GM12878 (cell line): ENCODE results near the gene ANK3. TPM values are rescaled to one million over a fixed set of nuclear protein-coding genes. Genes with fewer than 3 reads are reported as not detected.
A peak's percentile ranks its signal among the peaks of the same experiment; 100 is the strongest.

ENCODE experiments used
- ATAC-seq: fragments of 200-7000 bp; cut with Tn5 transposase; 3 replicates; pipeline ENCODE4 v1.9.1; 2020; ENCODE audit warnings: mild to moderate bottlenecking, moderate library complexity
- BruUV-seq: library from RNA; stranded (reverse); fragments of 400-500 nt; replicated peaks from 2 replicates; lab custom pipeline; 2021; lab: Mats Ljungman, UMichigan
- CTCF ChIA-PET: fragments of 300-600 bp; sonication (Branson Sonifier 250); formaldehyde crosslinking; extraction: SDS; loops from one replicate; lab custom pipeline; 2021; ENCODE audit warnings: inconsistent platforms; lab: Yijun Ruan, JAX
- POLR2A ChIA-PET: fragments of 350-600 bp; formaldehyde crosslinking; extraction: SDS; loops from one replicate; lab custom pipeline; 2021; ENCODE audit warnings: inconsistent platforms; lab: Charles Lee
- RAD21 ChIA-PET: fragments of 300-600 bp; sonication (Branson Sonifier 250); formaldehyde crosslinking; loops from one replicate; lab custom pipeline; 2023; ENCODE audit warnings: antibody characterized with exemption; ENCODE audit not compliant: unreplicated experiment; lab: Charles Lee
- SMC1A ChIA-PET: fragments of 300-600 bp; sonication (Branson Sonifier 250); formaldehyde crosslinking; loops from one replicate; lab custom pipeline; 2023; ENCODE audit not compliant: unreplicated experiment, uncharacterized antibody; lab: Charles Lee
- DNase-seq: peaks from one replicate; pipeline ENCODE4 v3.0.0-alpha.2; 2011; ENCODE audit warnings: low read depth, low spot score
- FAIRE-seq: peaks from 3 replicates; lab custom pipeline; 2011; peaks lifted over from hg19 to GRCh38; lab: Jason Lieb, UNC
- H2AFZ ChIP-seq: 2 replicates; pipeline ENCODE4 v1.6.0; 2011; ENCODE audit warnings: low read depth, low read length, control low read depth; ENCODE audit not compliant: control insufficient read depth
- H3K27ac ChIP-seq: 2 replicates; pipeline ENCODE4 v1.5.1; 2011; ENCODE audit warnings: control low read depth; ENCODE audit not compliant: control insufficient read depth, insufficient read depth
- H3K27me3 ChIP-seq, 2 experiments: replicated peaks in 1 of 2; 2 replicates each; pipeline versions ENCODE4 v1.6.0 to v1.6.1; 2011; ENCODE audit warnings: low read length in 1 of 2; ENCODE audit not compliant: control insufficient read depth in 2 of 2, insufficient read depth in 2 of 2
- H3K36me3 ChIP-seq, 2 experiments: 2 replicates each; pipeline ENCODE4 v1.5.1; 2011; ENCODE audit warnings: low read length in 1 of 2; ENCODE audit not compliant: control insufficient read depth in 2 of 2, insufficient read depth in 2 of 2
- H3K4me1 ChIP-seq: 2 replicates; pipeline ENCODE4 v1.6.1; 2011; ENCODE audit warnings: mild to moderate bottlenecking, low read length, moderate library complexity, mixed read lengths; ENCODE audit not compliant: control insufficient read depth, insufficient read depth
- H3K4me2 ChIP-seq: 2 replicates; pipeline ENCODE4 v1.6.0; 2011; ENCODE audit warnings: control low read depth; ENCODE audit not compliant: control insufficient read depth, insufficient read depth
- H3K4me3 ChIP-seq: fragments of 200-600 bp; sonication (generic); 2 replicates; pipeline ENCODE4 v1.5.1; 2016
- H3K79me2 ChIP-seq: 2 replicates; pipeline ENCODE4 v1.6.0; 2011; ENCODE audit warnings: low read length; ENCODE audit not compliant: control insufficient read depth, insufficient read depth
- H3K9ac ChIP-seq: 2 replicates; pipeline ENCODE4 v1.8.0; 2011; ENCODE audit warnings: low read length, control low read depth, mixed read lengths; ENCODE audit not compliant: control insufficient read depth, insufficient read depth
- H3K9me3 ChIP-seq: replicated peaks from 3 replicates; pipeline ENCODE4 v1.5.1; 2011; ENCODE audit warnings: mild to moderate bottlenecking, low read length; ENCODE audit not compliant: control insufficient read depth, insufficient read depth
- H4K20me1 ChIP-seq: 2 replicates; pipeline ENCODE4 v1.6.0; 2011; ENCODE audit not compliant: control insufficient read depth, insufficient read depth
- GATAD2B ChIP-seq: fragments of 450-650 bp; conservative IDR thresholded peaks from 2 replicates; pipeline ENCODE4 v1.6.1; 2017; ENCODE audit warnings: low read depth, mild to moderate bottlenecking, moderate library complexity
- HDGF ChIP-seq: fragments of 450-650 bp; IDR thresholded peaks from 2 replicates; pipeline ENCODE4 v1.6.1; 2016; ENCODE audit warnings: antibody characterized with exemption
- JUND ChIP-seq: IDR thresholded peaks from 2 replicates; pipeline ENCODE4 v1.6.1; 2012; ENCODE audit warnings: low read depth, mild to moderate bottlenecking, low read length, improper control_type of control experiment, moderate library complexity
- KDM1A ChIP-seq: fragments of 200-600 bp; sonication (generic); IDR thresholded peaks from 2 replicates; pipeline ENCODE4 v1.6.1; 2016; ENCODE audit warnings: borderline replicate concordance
- NR2C1 ChIP-seq: fragments of 450-650 bp; IDR thresholded peaks from 2 replicates; pipeline ENCODE4 v1.6.1; 2017; ENCODE audit warnings: antibody characterized with exemption, mild to moderate bottlenecking, moderate library complexity
- NR2C2 ChIP-seq: IDR thresholded peaks from 2 replicates; pipeline ENCODE4 v1.6.1; 2011; ENCODE audit warnings: borderline replicate concordance, low read depth; ENCODE audit not compliant: control insufficient read depth, insufficient read length
- SUPT20H ChIP-seq: IDR thresholded peaks from 2 replicates; pipeline ENCODE4 v1.6.1; 2011; ENCODE audit warnings: low read depth, mild to moderate bottlenecking, low read length, moderate library complexity, borderline replicate concordance; ENCODE audit not compliant: control insufficient read depth
- WGBS: methylation state at CpG from one replicate; pipeline ENCODE4 v1.1.6; 2016; ENCODE audit warnings: low lambda C conversion rate; ENCODE audit not compliant: insufficient replicate concordance, insufficient coverage; ENCODE audit errors: missing lambda C conversion rate; 5-methylcytosine and 5-hydroxymethylcytosine counted together
- in situ Hi-C: fragments of 300-500 bp; cut with MboI; formaldehyde crosslinking; loops from 9 replicates; pipeline ENCODE4 v1.14.3; 2018; ENCODE audit warnings: mixed read lengths
- intact Hi-C: fragments of 100-400 bp; cut with micrococcal nuclease; formaldehyde crosslinking; loops from one replicate; pipeline ENCODE4 v1.14.2; 2022; ENCODE audit not compliant: unreplicated experiment
- polyA plus RNA-seq, 11 experiments: library from polyadenylated mRNA; depleted of rRNA in 4 of 11; unstranded in 6 of 11; stranded (reverse) in 5 of 11; fragments of >200 nt; fragmentation: Nextera tagmentation in 4 of 11; fragmentation: Illumina TruSeq in 1 of 11; extraction: Ambion mirVana in 4 of 11; extraction: Trizol in 1 of 11; gene quantifications; 1 replicate in 1 of 11; 2 replicates in 10 of 11; pipeline versions ENCODE4 v1.2.1 to v1.2.3, GENCODE V29; 2011 to 2016; ENCODE audit warnings: inconsistent platforms in 2 of 11, missing spikeins in 2 of 11, low read depth in 1 of 11
- total RNA-seq, 4 experiments: library from RNA; depleted of rRNA in 3 of 4; stranded (reverse); fragments of >200 nt in 3 of 4; fragmentation: Illumina TruSeq in 1 of 4; extraction: Trizol in 1 of 4; gene quantifications; 2 replicates each; pipeline versions ENCODE4 v1.2.1 to v1.2.3, GENCODE V29; 2013 to 2021
- TF ChIP-seq, protein P1 (sequence below): fragments of 450-650 bp; conservative IDR thresholded peaks from 2 replicates; pipeline ENCODE4 v1.6.1; 2017; ENCODE audit warnings: mild to moderate bottlenecking, moderate library complexity
- TF ChIP-seq, protein P2 (sequence below): fragments of 450-650 bp; IDR thresholded peaks from 2 replicates; pipeline ENCODE4 v1.6.1; 2017; ENCODE audit warnings: mild to moderate bottlenecking, moderate library complexity
- TF ChIP-seq, protein P3 (sequence below): fragments of 150-350 bp; IDR thresholded peaks from 2 replicates; pipeline ENCODE4 v1.6.1; 2014; ENCODE audit warnings: mild to moderate bottlenecking, low read depth, low read length

ANK3 gene
- total and polyA plus RNA-seq, 10 of the 15 experiments (the other 5 are each of a cell fraction or from before 2014, with no cell fraction given), result 0.06 to 0.82 (median 0.20) TPM; not detected in 2

DNA sequence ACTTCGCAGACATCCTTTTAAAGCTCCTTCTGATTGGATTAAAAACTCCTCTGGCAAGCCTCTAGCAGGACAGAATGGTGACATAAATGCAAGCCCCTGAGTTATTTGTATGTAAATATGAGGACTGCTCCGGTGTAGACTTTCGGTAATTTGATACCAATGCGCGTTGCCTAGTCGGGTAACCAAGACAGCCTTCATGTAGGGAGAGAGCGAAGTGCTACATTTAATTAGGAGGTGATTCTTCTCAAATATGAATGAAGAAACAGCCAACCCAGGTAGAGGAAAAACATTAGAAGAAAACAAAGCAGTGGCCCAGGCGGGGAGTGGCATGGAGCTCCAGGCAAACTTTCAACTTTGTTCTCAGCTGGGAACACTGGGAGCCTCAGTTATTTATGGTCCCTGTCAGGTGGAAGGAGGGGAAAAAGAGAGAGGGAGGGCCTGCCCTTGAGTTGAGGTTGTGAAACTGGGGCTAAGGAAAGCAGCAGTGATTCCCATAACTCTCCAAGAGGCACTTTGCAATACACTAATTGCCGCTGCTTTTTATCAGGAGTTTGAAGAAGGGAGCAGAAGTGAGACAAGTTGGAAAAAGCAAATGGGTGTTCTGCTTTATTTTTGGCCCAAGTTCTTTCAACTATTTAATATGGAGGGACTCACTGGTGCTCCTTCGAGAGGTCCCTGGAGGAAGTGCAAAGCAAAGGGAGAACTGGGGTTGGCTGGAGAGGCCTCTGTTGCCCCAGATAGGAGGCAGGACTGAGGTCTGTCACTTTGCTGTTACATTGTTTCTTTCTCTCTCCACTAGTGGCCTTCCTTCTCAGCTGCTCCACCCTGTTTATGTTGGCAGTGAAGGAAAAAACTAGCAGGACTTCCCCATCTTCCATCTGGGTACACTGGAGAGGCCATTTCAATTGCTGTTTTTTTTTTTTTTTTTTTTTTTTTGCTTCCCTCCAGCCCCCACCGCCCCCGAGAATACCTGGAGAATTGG, 248.7 kb downstream of the ANK3 start:
- in situ Hi-C loops (no loop called here), intact Hi-C loops (no loop called here)
- Histone ChIP-seq H3K36me3 (no peaks in the 10 kb centered on the region), H2AFZ (no peak overlapping the region), H4K20me1 (no peaks in the 10 kb centered on the region), H3K4me3 (no peak overlapping the region), H3K9ac (no peak overlapping the region), H3K27me3 (no peaks in the 10 kb centered on the region; a peak in 1 of 4 replicates), H3K9me3 (no peaks in the 10 kb centered on the region), H3K79me2 (no peaks in the 10 kb centered on the region), H3K4me2 (no peak overlapping the region), H3K4me1 (no peaks in the 10 kb centered on the region), H3K27ac (no peak overlapping the region)
- POLR2A ChIA-PET, result no interaction called here
- no TSS peak for BruUV-seq
- 61% methylated on average over 12 of the region's 12 CpGs for WGBS
- RAD21 ChIA-PET, result no interaction called here
- 0 out of 3 replicates have a peak, but pooled peaks have one; percentile 23 for ATAC-seq
- no peak for DNase-seq
- SMC1A ChIA-PET, result interaction anchor here (0.6 kb wide), 1 partner anchor 1674 kb away, joined by 3 read pairs; no protein-coding TSS in a partner anchor
- no peak for FAIRE-seq
- TF ChIP-seq GATAD2B, result no peak
- TF ChIP-seq, protein P1, sequence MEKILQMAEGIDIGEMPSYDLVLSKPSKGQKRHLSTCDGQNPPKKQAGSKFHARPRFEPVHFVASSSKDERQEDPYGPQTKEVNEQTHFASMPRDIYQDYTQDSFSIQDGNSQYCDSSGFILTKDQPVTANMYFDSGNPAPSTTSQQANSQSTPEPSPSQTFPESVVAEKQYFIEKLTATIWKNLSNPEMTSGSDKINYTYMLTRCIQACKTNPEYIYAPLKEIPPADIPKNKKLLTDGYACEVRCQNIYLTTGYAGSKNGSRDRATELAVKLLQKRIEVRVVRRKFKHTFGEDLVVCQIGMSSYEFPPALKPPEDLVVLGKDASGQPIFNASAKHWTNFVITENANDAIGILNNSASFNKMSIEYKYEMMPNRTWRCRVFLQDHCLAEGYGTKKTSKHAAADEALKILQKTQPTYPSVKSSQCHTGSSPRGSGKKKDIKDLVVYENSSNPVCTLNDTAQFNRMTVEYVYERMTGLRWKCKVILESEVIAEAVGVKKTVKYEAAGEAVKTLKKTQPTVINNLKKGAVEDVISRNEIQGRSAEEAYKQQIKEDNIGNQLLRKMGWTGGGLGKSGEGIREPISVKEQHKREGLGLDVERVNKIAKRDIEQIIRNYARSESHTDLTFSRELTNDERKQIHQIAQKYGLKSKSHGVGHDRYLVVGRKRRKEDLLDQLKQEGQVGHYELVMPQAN, result no peak
- TF ChIP-seq KDM1A, result no peak
- TF ChIP-seq, protein P2, sequence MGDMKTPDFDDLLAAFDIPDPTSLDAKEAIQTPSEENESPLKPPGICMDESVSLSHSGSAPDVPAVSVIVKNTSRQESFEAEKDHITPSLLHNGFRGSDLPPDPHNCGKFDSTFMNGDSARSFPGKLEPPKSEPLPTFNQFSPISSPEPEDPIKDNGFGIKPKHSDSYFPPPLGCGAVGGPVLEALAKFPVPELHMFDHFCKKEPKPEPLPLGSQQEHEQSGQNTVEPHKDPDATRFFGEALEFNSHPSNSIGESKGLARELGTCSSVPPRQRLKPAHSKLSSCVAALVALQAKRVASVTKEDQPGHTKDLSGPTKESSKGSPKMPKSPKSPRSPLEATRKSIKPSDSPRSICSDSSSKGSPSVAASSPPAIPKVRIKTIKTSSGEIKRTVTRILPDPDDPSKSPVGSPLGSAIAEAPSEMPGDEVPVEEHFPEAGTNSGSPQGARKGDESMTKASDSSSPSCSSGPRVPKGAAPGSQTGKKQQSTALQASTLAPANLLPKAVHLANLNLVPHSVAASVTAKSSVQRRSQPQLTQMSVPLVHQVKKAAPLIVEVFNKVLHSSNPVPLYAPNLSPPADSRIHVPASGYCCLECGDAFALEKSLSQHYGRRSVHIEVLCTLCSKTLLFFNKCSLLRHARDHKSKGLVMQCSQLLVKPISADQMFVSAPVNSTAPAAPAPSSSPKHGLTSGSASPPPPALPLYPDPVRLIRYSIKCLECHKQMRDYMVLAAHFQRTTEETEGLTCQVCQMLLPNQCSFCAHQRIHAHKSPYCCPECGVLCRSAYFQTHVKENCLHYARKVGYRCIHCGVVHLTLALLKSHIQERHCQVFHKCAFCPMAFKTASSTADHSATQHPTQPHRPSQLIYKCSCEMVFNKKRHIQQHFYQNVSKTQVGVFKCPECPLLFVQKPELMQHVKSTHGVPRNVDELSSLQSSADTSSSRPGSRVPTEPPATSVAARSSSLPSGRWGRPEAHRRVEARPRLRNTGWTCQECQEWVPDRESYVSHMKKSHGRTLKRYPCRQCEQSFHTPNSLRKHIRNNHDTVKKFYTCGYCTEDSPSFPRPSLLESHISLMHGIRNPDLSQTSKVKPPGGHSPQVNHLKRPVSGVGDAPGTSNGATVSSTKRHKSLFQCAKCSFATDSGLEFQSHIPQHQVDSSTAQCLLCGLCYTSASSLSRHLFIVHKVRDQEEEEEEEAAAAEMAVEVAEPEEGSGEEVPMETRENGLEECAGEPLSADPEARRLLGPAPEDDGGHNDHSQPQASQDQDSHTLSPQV, result no peak
- no peak for TF ChIP-seq HDGF
- no peak for TF ChIP-seq JUND
- TF ChIP-seq, protein P3, sequence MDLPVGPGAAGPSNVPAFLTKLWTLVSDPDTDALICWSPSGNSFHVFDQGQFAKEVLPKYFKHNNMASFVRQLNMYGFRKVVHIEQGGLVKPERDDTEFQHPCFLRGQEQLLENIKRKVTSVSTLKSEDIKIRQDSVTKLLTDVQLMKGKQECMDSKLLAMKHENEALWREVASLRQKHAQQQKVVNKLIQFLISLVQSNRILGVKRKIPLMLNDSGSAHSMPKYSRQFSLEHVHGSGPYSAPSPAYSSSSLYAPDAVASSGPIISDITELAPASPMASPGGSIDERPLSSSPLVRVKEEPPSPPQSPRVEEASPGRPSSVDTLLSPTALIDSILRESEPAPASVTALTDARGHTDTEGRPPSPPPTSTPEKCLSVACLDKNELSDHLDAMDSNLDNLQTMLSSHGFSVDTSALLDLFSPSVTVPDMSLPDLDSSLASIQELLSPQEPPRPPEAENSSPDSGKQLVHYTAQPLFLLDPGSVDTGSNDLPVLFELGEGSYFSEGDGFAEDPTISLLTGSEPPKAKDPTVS, result no peak
- TF ChIP-seq SUPT20H, result no peak
- no peak for TF ChIP-seq NR2C1
- TF ChIP-seq NR2C2, result no peak
- CTCF ChIA-PET, result no interaction called here
